ENCODE data around the gene GALNT17. TPM values are rescaled to one million over a fixed set of nuclear protein-coding genes. Genes with fewer than 3 reads are reported as not detected.

The GALNT17 gene
- total RNA-seq, 1 experiment from 2014 or later = not detected

DNA sequence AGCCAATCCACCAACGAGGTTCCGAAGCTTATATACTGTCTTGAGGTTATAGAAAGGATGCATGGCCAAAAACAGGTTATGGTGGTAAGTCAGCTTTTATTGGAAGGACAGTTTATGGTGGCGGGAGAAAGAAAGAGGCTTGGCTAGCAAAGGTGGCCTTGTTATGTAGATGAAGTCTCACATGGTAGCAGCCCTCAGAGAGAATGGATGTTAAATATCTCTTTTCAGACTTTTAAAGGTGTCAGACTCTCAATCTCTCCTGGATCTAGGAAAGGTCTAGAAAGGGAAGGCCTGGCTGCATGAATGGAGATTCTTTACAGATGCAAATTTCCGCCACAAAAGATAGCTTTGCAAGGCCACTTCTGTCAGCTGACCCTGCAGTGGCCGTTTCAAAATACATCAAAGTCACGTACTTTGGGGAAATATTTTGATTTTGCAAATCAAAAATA, 333.8 kb downstream of the GALNT17 start:
- CTCF ChIA-PET = no interaction called here
- ATAC-seq = no peak

DNA sequence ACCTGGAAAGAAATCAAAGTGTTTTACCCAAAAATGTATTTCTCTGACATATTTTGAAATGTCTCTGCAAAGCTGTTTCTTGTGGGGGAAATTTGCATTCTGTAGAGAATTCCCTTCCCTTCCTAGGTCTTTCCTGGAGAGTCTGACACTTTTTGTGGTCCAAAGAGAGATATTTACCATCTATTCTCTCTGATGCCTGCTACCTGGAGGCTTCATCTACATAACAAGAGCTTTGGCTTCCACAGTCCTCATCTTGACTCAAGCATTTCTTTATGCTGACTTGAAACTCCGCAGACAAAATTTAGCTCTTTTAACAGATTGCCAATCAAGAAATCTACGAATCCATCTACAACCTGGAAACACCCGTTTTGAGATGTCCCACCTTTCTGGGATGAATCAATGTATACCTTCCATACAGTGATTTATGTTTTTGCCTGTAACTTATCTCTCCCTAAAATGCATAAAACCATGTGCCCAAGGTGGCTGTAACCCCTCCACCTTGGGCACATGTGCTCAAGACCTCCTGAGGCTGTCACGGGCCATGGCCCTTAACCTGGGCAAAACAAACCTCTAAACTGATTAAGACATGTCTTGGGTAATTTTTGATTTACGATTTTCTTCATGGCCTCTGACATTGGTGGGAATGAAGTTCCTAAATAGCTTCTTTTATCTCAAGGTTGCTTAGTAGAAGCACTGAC, 334.7 kb downstream of the GALNT17 start:
- Histone ChIP-seq H3K36me3 (ENCODE audit: low read depth, low read length) (no peaks in the 10 kb centered on the region), H3K27ac (ENCODE audit: low read length) (no peak overlapping the region), H3K9ac (ENCODE audit: low read length) (no peak overlapping the region), H3K9me2 (replicated peaks; ENCODE audit: low read length) (no peaks in the 10 kb centered on the region), H3K79me2 (ENCODE audit: low read length) (no peaks in the 10 kb centered on the region), H3K27me3 (ENCODE audit: low read length) (no peaks in the 10 kb centered on the region), H4K20me1 (ENCODE audit: low read length) (no peaks in the 10 kb centered on the region), H3F3A (ENCODE audit: low read length, unreplicated experiment) (no peaks in the 10 kb centered on the region), H3K4me3 (ENCODE audit: low read length) (no peak overlapping the region), H3K9me3 (ENCODE audit: low read length) (no peaks in the 10 kb centered on the region), H3K4me1 (ENCODE audit: insufficient read depth, low read length) (no peaks in the 10 kb centered on the region), H3K4me2 (ENCODE audit: low read length) (no peak overlapping the region), H2AFZ (ENCODE audit: low read length) (no peak overlapping the region)
- no peak for ATAC-seq
- ChIA-PET CTCF (no interaction called here), POLR2A (ENCODE audit: unreplicated experiment) (no interaction called here)
- BruUV-seq (replicated peaks) = no TSS peak
- intact Hi-C loops (cut with micrococcal nuclease) = no loop called here
- DNase-seq = no peak
- TF ChIP-seq, protein P1, sequence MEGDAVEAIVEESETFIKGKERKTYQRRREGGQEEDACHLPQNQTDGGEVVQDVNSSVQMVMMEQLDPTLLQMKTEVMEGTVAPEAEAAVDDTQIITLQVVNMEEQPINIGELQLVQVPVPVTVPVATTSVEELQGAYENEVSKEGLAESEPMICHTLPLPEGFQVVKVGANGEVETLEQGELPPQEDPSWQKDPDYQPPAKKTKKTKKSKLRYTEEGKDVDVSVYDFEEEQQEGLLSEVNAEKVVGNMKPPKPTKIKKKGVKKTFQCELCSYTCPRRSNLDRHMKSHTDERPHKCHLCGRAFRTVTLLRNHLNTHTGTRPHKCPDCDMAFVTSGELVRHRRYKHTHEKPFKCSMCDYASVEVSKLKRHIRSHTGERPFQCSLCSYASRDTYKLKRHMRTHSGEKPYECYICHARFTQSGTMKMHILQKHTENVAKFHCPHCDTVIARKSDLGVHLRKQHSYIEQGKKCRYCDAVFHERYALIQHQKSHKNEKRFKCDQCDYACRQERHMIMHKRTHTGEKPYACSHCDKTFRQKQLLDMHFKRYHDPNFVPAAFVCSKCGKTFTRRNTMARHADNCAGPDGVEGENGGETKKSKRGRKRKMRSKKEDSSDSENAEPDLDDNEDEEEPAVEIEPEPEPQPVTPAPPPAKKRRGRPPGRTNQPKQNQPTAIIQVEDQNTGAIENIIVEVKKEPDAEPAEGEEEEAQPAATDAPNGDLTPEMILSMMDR (conservative IDR thresholded peaks at IDR 0.05; ENCODE audit: low read depth, low read length) = no peak
- no peak for TF ChIP-seq EZH2 (IDR thresholded peaks at IDR 0.05; ENCODE audit: low read length, unreplicated experiment)
- TF ChIP-seq EZH2phosphoT487 (IDR thresholded peaks at IDR 0.05; ENCODE audit: borderline replicate concordance, low read length) = no peak

More for the DNA sequence above, 333.8 kb downstream of the GALNT17 start:
- no peak overlapping the region for H2AFZ ChIP-seq (ENCODE audit: low read length)
- DNase-seq = no peak
- H3K4me3 ChIP-seq (ENCODE audit: low read length) = no peak overlapping the region
- POLR2A ChIA-PET (ENCODE audit: unreplicated experiment) = no interaction called here
- no peaks in the 10 kb centered on the region for H3K36me3 ChIP-seq (ENCODE audit: low read depth, low read length)
- H3K79me2 ChIP-seq (ENCODE audit: low read length) = no peaks in the 10 kb centered on the region
- H3K27ac ChIP-seq (ENCODE audit: low read length) = no peak overlapping the region
- 0 out of 2 replicates have a peak, but pooled peaks cover 3% of the 10 kb centered on the region for H3K9me3 ChIP-seq (ENCODE audit: low read length)
- intact Hi-C loops (cut with micrococcal nuclease) = no loop called here
- no TSS peak for BruUV-seq (replicated peaks)
- H3K9me2 ChIP-seq (replicated peaks; ENCODE audit: low read length) = no peaks in the 10 kb centered on the region
- H3K4me2 ChIP-seq (ENCODE audit: low read length) = no peak overlapping the region
- TF ChIP-seq, protein P1 (conservative IDR thresholded peaks at IDR 0.05; ENCODE audit: low read depth, low read length) = no peak
- H3F3A ChIP-seq (ENCODE audit: low read length, unreplicated experiment) = no peaks in the 10 kb centered on the region
- no peaks in the 10 kb centered on the region for H3K4me1 ChIP-seq (ENCODE audit: insufficient read depth, low read length)
- H4K20me1 ChIP-seq (ENCODE audit: low read length) = no peaks in the 10 kb centered on the region
- no peaks in the 10 kb centered on the region for H3K27me3 ChIP-seq (ENCODE audit: low read length)
- H3K9ac ChIP-seq (ENCODE audit: low read length) = no peak overlapping the region

DNA sequence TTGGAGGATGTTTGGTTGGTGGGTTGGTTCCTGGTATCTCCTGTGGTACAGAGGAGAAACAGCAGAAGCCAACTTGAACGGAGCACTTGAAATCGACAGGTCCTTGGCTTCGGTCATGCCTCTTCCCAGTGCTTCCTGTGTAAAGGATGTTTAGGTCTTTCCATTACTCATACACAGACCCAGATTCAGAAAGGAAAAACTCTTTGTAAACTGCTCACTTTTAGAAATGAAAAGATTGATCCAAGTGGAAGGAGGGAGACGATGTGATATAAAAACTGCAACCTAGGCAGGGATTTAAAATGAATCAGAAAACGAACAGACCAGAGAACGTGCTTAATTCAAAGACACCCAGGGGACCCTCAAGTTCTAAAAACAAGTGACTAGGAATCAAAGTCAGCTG, 338.4 kb downstream of the GALNT17 start:
- intact Hi-C loops (cut with micrococcal nuclease) = no loop called here
- Histone ChIP-seq H3K4me2 (ENCODE audit: low read length) (no peak overlapping the region), H2AFZ (ENCODE audit: low read length) (no peak overlapping the region), H3K4me3 (ENCODE audit: low read length) (no peak overlapping the region), H3K27me3 (ENCODE audit: low read length) (no peaks in the 10 kb centered on the region), H3K79me2 (ENCODE audit: low read length) (no peaks in the 10 kb centered on the region), H3K9ac (ENCODE audit: low read length) (no peak overlapping the region), H3K36me3 (ENCODE audit: low read depth, low read length) (no peaks in the 10 kb centered on the region), H3K9me2 (replicated peaks; ENCODE audit: low read length) (no peaks in the 10 kb centered on the region), H4K20me1 (ENCODE audit: low read length) (no peaks in the 10 kb centered on the region), H3K27ac (ENCODE audit: low read length) (no peak overlapping the region), H3K9me3 (ENCODE audit: low read length) (no peaks in the 10 kb centered on the region), H3K4me1 (ENCODE audit: insufficient read depth, low read length) (no peaks in the 10 kb centered on the region), H3F3A (ENCODE audit: low read length, unreplicated experiment) (no peaks in the 10 kb centered on the region)
- DNase-seq (no peak), ATAC-seq (no peak)
- BruUV-seq (replicated peaks) = no TSS peak
- TF ChIP-seq EZH2 (IDR thresholded peaks at IDR 0.05; ENCODE audit: low read length, unreplicated experiment) (no peak), EZH2phosphoT487 (IDR thresholded peaks at IDR 0.05; ENCODE audit: borderline replicate concordance, low read length) (no peak)
- TF ChIP-seq, protein P1 (conservative IDR thresholded peaks at IDR 0.05; ENCODE audit: low read depth, low read length) = no peak
- ChIA-PET POLR2A (ENCODE audit: unreplicated experiment) (no interaction called here), CTCF (no interaction called here)
